Stimulated activated CD4-positive, alpha-beta T cell treated with anti-CD3 and anti-CD28 coated beads, Interleukin-2, amount 100 ng/mL, for 48 hours (primary cell): ENCODE results near the gene ACOXL.
"Not testable (repeated sequence)": the region's sequence is repeated elsewhere in the genome, so short reads cannot be mapped to it uniquely, and the experiment has no call there.

Experiments
- DNase-seq, 2 donors: peaks; one replicate each; pipeline ENCODE4 v3.0.0-alpha.2; 2020

Gene ACOXL

DNA sequence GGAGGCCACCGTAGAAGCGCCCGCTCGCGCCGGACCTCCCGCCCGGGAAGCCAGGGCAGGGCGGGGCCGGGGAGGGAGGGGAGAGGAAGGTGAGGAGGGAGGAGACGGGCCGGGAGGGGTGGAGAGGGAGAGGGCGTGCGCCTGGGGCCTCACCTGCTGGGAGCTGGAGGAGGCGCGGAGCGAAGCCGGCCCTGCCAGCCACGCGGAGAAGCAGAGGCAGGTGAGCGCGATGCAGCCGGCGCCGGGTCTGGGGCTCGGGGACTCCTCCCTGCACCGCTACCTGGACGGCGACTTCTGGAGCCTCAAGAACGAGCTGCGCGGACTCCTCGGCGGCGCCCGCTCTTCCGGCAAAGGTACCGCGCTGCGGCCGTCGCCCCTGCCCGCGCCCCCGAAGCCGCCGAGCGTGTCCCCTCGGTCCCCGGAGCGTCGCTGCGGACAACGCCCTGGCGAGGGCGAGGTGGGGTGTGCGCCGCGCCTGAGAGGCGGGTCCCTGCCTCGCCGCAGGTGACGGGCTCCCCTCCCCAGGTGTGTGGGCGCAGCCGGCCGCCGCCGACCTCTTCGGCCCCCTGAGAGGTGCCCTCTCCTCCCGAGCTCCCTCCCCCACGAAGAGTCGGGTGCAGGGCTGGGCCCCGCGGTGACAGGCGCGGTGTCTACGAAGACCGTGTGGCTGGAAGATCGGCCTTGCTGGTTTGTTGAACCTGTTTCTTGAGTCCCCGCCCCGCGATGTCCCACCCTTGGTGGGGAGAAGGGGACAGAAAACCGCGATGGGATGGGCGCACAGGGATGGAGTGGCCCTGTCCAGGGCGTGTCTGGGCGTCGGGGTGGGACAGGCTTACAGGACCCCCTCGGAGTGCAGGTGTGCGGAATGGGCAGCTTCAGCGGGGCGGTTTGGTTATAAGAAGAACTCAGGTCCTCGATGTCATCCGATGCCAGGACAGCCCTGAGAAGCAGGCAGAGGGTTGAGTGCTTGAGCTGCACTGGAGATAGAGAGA lies at the start of gene ACOXL:
Gene ACOXL (plus strand): TSS at position 152 of the 992 bp plus-strand sequence. CDS start 35,817 bp downstream, outside the sequence.
- no peak for DNase-seq

DNA sequence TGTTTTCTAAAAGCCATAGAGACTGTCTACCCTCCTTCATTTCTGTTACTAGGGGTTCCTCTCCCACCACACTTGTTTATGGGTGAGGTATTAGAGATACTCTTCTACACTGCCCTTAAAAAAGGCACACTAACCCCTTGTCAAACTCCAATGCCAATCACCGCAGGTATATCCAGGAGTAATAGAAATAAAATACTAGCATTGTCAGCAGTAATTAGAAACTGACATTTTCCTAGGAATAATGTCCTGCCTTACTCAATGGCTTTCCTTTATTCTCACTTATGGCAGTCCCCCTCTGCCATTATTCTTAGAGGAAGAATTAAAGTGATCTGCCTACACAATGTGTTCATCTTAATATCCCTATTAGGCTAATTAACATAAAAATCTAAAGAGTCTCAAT lies 49.5 kb upstream of the ACOXL start:
- no peak for DNase-seq

DNA sequence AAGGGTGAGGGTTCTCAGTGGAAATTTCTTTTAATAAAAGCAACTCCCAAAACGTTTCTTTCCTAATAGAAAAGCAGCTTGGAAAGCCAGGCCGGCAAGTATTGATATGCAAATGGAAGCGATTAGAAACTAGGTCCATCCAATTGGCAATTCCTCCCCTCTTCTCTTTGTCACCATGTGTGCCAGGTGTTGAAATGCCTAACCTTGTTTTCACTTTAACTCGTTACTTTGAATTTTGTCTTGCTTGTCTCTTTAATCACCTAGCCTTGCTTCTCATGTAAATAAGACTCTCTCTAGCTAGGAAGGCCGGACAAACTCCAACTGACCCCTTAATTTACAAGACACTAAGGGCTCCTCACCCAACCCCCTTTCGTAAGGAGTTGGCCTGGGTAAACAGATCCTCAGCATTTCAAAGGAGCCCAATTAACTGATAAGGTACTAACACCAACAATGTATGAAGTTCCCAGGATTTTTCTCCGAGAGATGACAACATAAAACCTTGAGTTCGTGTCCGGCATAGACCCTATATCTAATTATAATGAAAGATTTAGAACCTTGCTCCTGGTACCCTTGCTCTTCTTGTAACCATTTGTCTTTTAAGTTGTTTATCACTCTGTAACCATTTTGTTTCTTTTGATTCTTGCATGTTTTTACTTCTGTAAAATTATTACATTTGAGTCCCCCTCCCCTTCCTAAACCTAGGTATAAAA lies 44.4 kb upstream of the ACOXL start:
- not testable (repeated sequence) for DNase-seq

GRCh38 chr2:110688594-110689091 lies 43.7 kb upstream of the ACOXL start:
- no peak for DNase-seq

- no peak for DNase-seq
Measured at GRCh38 chr2:110690083-110690965, 42.0 kb upstream of the ACOXL start.

GRCh38 chr2:110691612-110692258 lies 40.6 kb upstream of the ACOXL start:
- DNase-seq: no peak

- not testable (repeated sequence) for DNase-seq
Measured at GRCh38 chr2:110695146-110695898, 37.1 kb upstream of the ACOXL start.

- DNase-seq: not testable (repeated sequence)
Measured at GRCh38 chr2:110698253-110698652, 34.1 kb upstream of the ACOXL start.

- DNase-seq: no peak
Measured at GRCh38 chr2:110702514-110703380, 29.6 kb upstream of the ACOXL start.

DNA sequence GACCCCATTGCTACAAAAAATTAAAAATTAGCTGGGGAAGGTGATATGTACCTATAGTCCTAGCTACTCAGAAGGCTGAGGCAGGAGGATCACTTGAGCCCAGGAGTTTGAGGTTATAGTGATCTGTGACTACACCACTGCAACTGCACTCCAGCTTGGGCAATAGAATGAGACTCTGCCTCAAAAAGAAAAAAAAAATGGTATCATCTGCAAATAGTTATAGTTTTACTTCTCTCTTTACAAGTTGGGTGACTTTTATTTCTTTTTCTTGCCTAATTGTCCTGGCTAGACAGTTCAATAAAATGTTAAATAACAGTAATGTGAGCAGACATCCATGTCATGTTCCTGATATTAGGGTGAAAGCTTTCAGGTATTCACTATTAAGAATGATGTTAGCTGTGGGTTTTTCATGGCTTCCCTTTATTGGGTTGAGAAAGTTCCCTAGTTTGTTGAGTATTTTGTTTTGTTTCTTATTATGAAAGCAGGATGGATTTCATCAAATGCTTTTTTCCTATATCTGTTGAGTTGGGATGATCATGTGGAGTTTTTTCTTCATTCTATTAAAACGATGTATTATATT lies 24.9 kb upstream of the ACOXL start:
- no peak for DNase-seq

- DNase-seq: no peak
Measured at GRCh38 chr2:110708455-110708854, 23.9 kb upstream of the ACOXL start.

GRCh38 chr2:110712737-110713136 lies 19.6 kb upstream of the ACOXL start:
- DNase-seq: no peak

DNA sequence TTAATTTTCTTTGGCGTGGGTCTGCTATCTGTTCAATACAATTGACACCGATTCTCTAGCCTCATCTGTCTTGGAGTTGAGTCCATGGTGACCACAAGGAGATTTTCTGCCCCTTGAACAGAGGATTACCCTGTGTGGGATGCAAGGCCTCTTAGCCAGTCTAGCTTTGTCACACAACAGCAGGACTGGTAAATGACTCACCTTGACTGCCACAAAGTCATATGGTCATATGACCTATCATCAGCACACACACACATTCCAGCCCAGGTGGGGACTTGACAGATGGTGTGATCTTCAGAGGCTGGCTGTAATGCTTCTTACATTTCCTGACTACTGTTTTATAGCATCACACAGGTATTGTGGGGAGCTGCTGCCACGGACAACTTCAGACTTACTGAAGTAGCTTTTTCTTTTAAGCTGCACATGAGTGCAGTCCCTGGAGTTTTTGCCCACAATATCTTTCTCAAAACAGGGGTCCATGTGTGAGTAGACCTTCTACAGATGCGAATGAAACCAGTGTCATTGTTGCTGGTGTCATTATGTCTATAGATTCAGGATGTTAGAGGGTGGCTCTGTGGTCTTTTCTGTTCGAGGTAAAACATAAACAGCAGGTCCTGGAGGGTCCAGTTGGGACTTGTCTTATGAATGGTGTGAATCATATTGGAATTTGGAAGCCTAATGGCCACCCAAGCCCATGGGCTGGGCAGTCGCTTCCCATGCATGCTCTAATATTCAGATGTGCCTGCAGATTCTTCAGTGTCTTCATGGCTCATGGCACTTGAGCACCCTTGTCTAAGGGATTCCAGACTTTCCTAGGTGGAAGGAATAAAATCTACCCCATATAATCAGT lies 18.6 kb upstream of the ACOXL start:
- DNase-seq: no peak

GRCh38 chr2:110714452-110715224 lies 17.7 kb upstream of the ACOXL start:
- no peak for DNase-seq

GRCh38 chr2:110716959-110717645 lies 15.3 kb upstream of the ACOXL start:
- no peak for DNase-seq

GRCh38 chr2:110717734-110718133 lies 14.6 kb upstream of the ACOXL start:
- DNase-seq: no peak

DNA sequence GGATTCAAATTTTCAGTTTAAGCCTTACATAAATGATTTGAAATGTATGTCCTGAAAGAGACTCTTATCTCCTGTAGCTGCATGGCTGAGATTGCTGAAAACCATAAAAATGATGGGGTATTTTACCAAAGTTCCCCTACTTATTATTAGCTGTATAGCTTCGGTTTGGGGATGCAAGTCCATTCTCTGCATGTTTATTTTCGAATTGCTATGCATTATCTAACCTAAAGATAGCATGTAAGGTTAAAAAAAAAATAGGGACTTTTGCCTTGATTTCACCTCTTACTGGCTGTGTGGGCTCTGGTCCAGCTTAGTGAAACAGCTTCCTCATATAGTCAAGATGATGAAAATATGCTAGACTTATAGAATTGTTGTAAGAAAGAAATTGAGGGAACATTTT lies 14.0 kb upstream of the ACOXL start:
- no peak for DNase-seq
